ENCODE results near the gene TEKT4.
"Not testable (repeated sequence)": the region's sequence is repeated elsewhere in the genome, so short reads cannot be mapped to it uniquely, and the experiment has no call there.

TEKT4 gene

GRCh38 chr2:94876523-94876863 lies 5.3 kb downstream of the TEKT4 start:
- Histone ChIP-seq H3K9me3 (ENCODE audit: control insufficient read depth, low read length) (no peaks in the 10 kb centered on the region), H3K27me3 (replicated peaks; ENCODE audit: control insufficient read depth, insufficient read depth, low read length, poor library complexity, severe bottlenecking) (no peaks in the 10 kb centered on the region), H3K4me1 (ENCODE audit: control insufficient read depth, insufficient read depth, low read length, poor library complexity, severe bottlenecking) (no peaks in the 10 kb centered on the region), H3K27ac (ENCODE audit: insufficient read depth, low read length, poor library complexity, severe bottlenecking) (no peak overlapping the region), H3K36me3 (ENCODE audit: control insufficient read depth, insufficient read depth, low read length) (no peaks in the 10 kb centered on the region), H3K4me3 (ENCODE audit: insufficient read depth, low read depth, low read length, poor library complexity, severe bottlenecking) (no peak overlapping the region)
- DNase-seq: no peak

DNA sequence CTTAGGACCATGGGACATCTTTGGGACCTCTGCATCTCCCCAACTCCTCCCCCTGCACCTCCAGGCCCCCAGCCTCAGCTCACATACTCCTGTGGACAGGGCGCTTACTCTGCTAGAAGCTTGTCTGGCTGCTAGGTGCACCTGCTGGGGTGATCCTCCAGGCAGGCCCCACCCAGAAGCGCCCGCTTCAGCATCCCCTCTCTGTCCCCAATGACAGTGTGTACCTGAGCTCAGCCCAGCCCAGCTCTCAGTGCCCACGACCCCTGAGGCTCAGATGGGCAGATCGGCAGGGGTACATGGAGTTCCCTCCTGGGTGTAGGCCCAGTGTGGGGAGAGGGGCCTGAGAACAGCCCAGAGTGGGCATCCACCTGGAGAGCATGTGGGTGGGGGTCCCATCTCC lies 5.9 kb downstream of the TEKT4 start:
- no peaks in the 10 kb centered on the region for H3K27me3 ChIP-seq (replicated peaks; ENCODE audit: control insufficient read depth, insufficient read depth, low read length, poor library complexity, severe bottlenecking)

DNA sequence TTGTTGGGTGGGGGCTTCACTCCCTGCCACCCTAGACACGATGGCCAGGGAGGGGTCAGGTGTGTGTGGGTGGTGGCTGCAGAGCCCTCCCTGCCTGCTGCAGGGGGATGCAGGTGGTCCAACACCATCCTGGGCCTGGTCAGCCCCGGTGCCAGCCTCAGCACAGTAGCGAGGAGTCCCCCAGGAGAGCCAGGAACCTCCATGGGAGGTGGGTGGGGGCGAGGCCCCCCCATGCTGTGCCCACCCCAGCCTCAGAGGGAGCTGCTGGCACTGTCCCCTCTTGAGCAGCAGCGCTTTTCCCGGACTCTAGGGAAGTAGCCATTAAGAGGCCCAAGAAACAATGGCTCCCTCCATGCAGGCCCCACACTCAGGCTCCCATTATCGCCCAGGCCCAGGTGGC lies 7.3 kb downstream of the TEKT4 start:
- H3K4me1 ChIP-seq (ENCODE audit: control insufficient read depth, insufficient read depth, low read length, poor library complexity, severe bottlenecking); H3K9me3 ChIP-seq (ENCODE audit: control insufficient read depth, low read length); H3K27me3 ChIP-seq (replicated peaks; ENCODE audit: control insufficient read depth, insufficient read depth, low read length, poor library complexity, severe bottlenecking); H3K27ac ChIP-seq (ENCODE audit: insufficient read depth, low read length, poor library complexity, severe bottlenecking); DNase-seq; H3K4me3 ChIP-seq (ENCODE audit: insufficient read depth, low read depth, low read length, poor library complexity, severe bottlenecking); H3K36me3 ChIP-seq (ENCODE audit: control insufficient read depth, insufficient read depth, low read length): not testable (repeated sequence)

More for the DNA sequence above, 5.9 kb downstream of the TEKT4 start:
- Histone ChIP-seq H3K4me1 (ENCODE audit: control insufficient read depth, insufficient read depth, low read length, poor library complexity, severe bottlenecking) (no peaks in the 10 kb centered on the region), H3K36me3 (ENCODE audit: control insufficient read depth, insufficient read depth, low read length) (no peaks in the 10 kb centered on the region), H3K27ac (ENCODE audit: insufficient read depth, low read length, poor library complexity, severe bottlenecking) (no peak overlapping the region), H3K4me3 (ENCODE audit: insufficient read depth, low read depth, low read length, poor library complexity, severe bottlenecking) (no peak overlapping the region), H3K9me3 (ENCODE audit: control insufficient read depth, low read length) (no peaks in the 10 kb centered on the region)
- DNase-seq: no peak

DNA sequence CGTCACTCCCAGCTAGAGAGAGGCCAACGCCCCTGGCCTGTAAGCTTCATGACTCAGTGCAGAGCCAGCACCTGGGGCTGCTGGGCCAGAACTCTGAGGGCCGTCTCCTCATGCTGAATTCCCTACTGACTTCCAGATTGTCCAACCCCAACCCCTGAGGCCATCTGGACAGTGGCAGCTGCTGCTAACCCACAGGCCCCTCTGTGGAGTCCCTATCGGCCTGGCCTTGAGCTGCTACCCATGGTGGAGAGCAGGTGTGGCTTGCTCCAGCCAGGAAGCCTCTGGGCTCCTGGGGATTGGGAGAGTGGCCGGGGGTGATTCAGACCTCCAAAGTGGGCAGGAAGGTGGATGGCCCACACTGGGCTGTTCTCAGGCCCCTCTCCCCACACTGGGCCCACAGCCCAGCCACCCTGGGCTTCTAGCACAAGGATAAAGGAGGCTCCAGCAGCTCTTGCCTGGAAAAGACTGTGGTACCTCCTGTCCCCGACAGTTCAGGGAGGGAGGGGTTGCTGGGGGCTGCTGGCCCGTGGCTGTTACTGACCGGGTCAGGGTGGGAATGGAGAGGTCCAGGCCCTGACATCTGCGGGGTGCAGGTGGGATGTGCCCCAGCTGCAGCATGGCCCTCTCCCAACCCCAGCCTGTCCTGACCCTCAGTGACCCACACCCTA lies 8.2 kb downstream of the TEKT4 start:
- H3K27ac ChIP-seq (ENCODE audit: insufficient read depth, low read length, poor library complexity, severe bottlenecking): no peak overlapping the region
- no peaks in the 10 kb centered on the region for H3K36me3 ChIP-seq (ENCODE audit: control insufficient read depth, insufficient read depth, low read length)
- H3K27me3 ChIP-seq (replicated peaks; ENCODE audit: control insufficient read depth, insufficient read depth, low read length, poor library complexity, severe bottlenecking): no peaks in the 10 kb centered on the region
- H3K4me1 ChIP-seq (ENCODE audit: control insufficient read depth, insufficient read depth, low read length, poor library complexity, severe bottlenecking): no peaks in the 10 kb centered on the region
- no peak overlapping the region for H3K4me3 ChIP-seq (ENCODE audit: insufficient read depth, low read depth, low read length, poor library complexity, severe bottlenecking)
- no peaks in the 10 kb centered on the region for H3K9me3 ChIP-seq (ENCODE audit: control insufficient read depth, low read length)
- no peak for DNase-seq

- Histone ChIP-seq H3K27ac (ENCODE audit: insufficient read depth, low read length, poor library complexity, severe bottlenecking) (no peak overlapping the region), H3K9me3 (ENCODE audit: control insufficient read depth, low read length) (no peaks in the 10 kb centered on the region), H3K36me3 (ENCODE audit: control insufficient read depth, insufficient read depth, low read length) (no peaks in the 10 kb centered on the region), H3K4me3 (ENCODE audit: insufficient read depth, low read depth, low read length, poor library complexity, severe bottlenecking) (no peak overlapping the region), H3K27me3 (replicated peaks; ENCODE audit: control insufficient read depth, insufficient read depth, low read length, poor library complexity, severe bottlenecking) (no peaks in the 10 kb centered on the region), H3K4me1 (ENCODE audit: control insufficient read depth, insufficient read depth, low read length, poor library complexity, severe bottlenecking) (no peaks in the 10 kb centered on the region)
- DNase-seq: no peak
These were observed 8.8 kb downstream of the TEKT4 start for GRCh38 chr2:94879982-94880377.

- Histone ChIP-seq H3K36me3 (ENCODE audit: control insufficient read depth, insufficient read depth, low read length) (no peaks in the 10 kb centered on the region), H3K9me3 (ENCODE audit: control insufficient read depth, low read length) (no peaks in the 10 kb centered on the region), H3K27me3 (replicated peaks; ENCODE audit: control insufficient read depth, insufficient read depth, low read length, poor library complexity, severe bottlenecking) (no peaks in the 10 kb centered on the region), H3K27ac (ENCODE audit: insufficient read depth, low read length, poor library complexity, severe bottlenecking) (no peak overlapping the region), H3K4me3 (ENCODE audit: insufficient read depth, low read depth, low read length, poor library complexity, severe bottlenecking) (no peak overlapping the region), H3K4me1 (ENCODE audit: control insufficient read depth, insufficient read depth, low read length, poor library complexity, severe bottlenecking) (no peaks in the 10 kb centered on the region)
- DNase-seq: no peak
These were observed 9.3 kb downstream of the TEKT4 start for GRCh38 chr2:94880507-94880906.

- Histone ChIP-seq H3K4me1 (ENCODE audit: control insufficient read depth, insufficient read depth, low read length, poor library complexity, severe bottlenecking) (no peaks in the 10 kb centered on the region), H3K9me3 (ENCODE audit: control insufficient read depth, low read length) (no peaks in the 10 kb centered on the region), H3K27ac (ENCODE audit: insufficient read depth, low read length, poor library complexity, severe bottlenecking) (no peak overlapping the region), H3K4me3 (ENCODE audit: insufficient read depth, low read depth, low read length, poor library complexity, severe bottlenecking) (no peak overlapping the region), H3K36me3 (ENCODE audit: control insufficient read depth, insufficient read depth, low read length) (no peaks in the 10 kb centered on the region), H3K27me3 (replicated peaks; ENCODE audit: control insufficient read depth, insufficient read depth, low read length, poor library complexity, severe bottlenecking) (no peaks in the 10 kb centered on the region)
- DNase-seq: no peak
These were observed 9.8 kb downstream of the TEKT4 start for GRCh38 chr2:94881070-94881469.

GRCh38 chr2:94890234-94890633 lies 19.0 kb downstream of the TEKT4 start:
- no peaks in the 10 kb centered on the region for H3K36me3 ChIP-seq (ENCODE audit: control insufficient read depth, insufficient read depth, low read length)
- H3K4me3 ChIP-seq (ENCODE audit: insufficient read depth, low read depth, low read length, poor library complexity, severe bottlenecking): no peak overlapping the region
- no peaks in the 10 kb centered on the region for H3K27me3 ChIP-seq (replicated peaks; ENCODE audit: control insufficient read depth, insufficient read depth, low read length, poor library complexity, severe bottlenecking)
- no peak for DNase-seq
- H3K27ac ChIP-seq (ENCODE audit: insufficient read depth, low read length, poor library complexity, severe bottlenecking): no peak overlapping the region
- no peaks in the 10 kb centered on the region for H3K9me3 ChIP-seq (ENCODE audit: control insufficient read depth, low read length)
- no peaks in the 10 kb centered on the region for H3K4me1 ChIP-seq (ENCODE audit: control insufficient read depth, insufficient read depth, low read length, poor library complexity, severe bottlenecking)

DNA sequence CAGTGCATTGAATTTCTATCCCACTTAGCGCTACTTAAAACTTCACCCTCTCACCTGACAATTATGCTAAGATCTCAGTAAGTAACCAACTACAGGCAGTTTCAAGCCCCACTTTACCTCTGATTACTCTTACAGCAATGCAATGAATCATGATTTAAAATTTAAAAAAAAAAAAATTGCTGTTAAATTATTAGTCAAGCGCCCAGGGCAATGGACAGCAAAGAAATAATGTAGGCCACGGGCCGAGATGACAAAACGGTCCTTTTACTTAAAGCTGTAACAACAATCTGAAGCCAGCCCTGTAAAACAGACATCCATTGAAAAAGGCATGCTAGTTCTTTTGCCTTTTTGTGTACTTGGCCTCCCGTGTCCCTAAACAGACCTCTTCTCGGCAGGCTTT lies 24.0 kb downstream of the TEKT4 start:
- not testable (repeated sequence) for H3K9me3 ChIP-seq (ENCODE audit: control insufficient read depth, low read length); H3K4me1 ChIP-seq (ENCODE audit: control insufficient read depth, insufficient read depth, low read length, poor library complexity, severe bottlenecking); H3K4me3 ChIP-seq (ENCODE audit: insufficient read depth, low read depth, low read length, poor library complexity, severe bottlenecking); DNase-seq; H3K27ac ChIP-seq (ENCODE audit: insufficient read depth, low read length, poor library complexity, severe bottlenecking); H3K36me3 ChIP-seq (ENCODE audit: control insufficient read depth, insufficient read depth, low read length); H3K27me3 ChIP-seq (replicated peaks; ENCODE audit: control insufficient read depth, insufficient read depth, low read length, poor library complexity, severe bottlenecking)

DNA sequence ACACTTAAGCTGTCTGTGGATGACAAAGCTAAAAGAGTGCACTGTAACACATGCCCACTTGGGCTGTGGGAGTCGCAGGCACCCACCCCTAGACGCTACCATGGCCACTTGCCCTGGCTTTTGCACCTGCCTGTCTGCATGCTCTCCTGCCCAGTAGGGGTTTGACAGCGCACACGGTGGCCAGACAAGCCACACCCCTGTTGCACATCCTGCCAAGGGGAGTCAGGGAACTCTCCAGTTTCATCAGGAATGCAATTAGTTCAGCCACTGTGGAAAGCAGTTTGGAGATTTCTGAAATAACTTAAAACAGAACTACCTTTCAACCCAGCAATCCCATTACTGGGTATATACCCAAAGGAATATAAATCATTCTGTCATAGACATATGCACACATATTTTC lies 35.7 kb downstream of the TEKT4 start:
- not testable (repeated sequence) for H3K4me1 ChIP-seq (ENCODE audit: control insufficient read depth, insufficient read depth, low read length, poor library complexity, severe bottlenecking); H3K27ac ChIP-seq (ENCODE audit: insufficient read depth, low read length, poor library complexity, severe bottlenecking); H3K27me3 ChIP-seq (replicated peaks; ENCODE audit: control insufficient read depth, insufficient read depth, low read length, poor library complexity, severe bottlenecking); H3K4me3 ChIP-seq (ENCODE audit: insufficient read depth, low read depth, low read length, poor library complexity, severe bottlenecking); DNase-seq; H3K36me3 ChIP-seq (ENCODE audit: control insufficient read depth, insufficient read depth, low read length); H3K9me3 ChIP-seq (ENCODE audit: control insufficient read depth, low read length)

GRCh38 chr2:94923196-94923595 lies 52.0 kb downstream of the TEKT4 start:
- Histone ChIP-seq H3K4me1 (ENCODE audit: control insufficient read depth, insufficient read depth, low read length, poor library complexity, severe bottlenecking) (no peaks in the 10 kb centered on the region), H3K36me3 (ENCODE audit: control insufficient read depth, insufficient read depth, low read length) (no peaks in the 10 kb centered on the region), H3K27ac (ENCODE audit: insufficient read depth, low read length, poor library complexity, severe bottlenecking) (no peak overlapping the region), H3K9me3 (ENCODE audit: control insufficient read depth, low read length) (no peaks in the 10 kb centered on the region), H3K4me3 (ENCODE audit: insufficient read depth, low read depth, low read length, poor library complexity, severe bottlenecking) (no peak overlapping the region), H3K27me3 (replicated peaks; ENCODE audit: control insufficient read depth, insufficient read depth, low read length, poor library complexity, severe bottlenecking) (no peaks in the 10 kb centered on the region)
- DNase-seq: no peak
